Measurements from ENCODE around the gene EHD4. TPM values are rescaled to one million over a fixed set of nuclear protein-coding genes. Genes with fewer than 3 reads are reported as not detected.

The EHD4 gene
- polyA plus RNA-seq, 3 donors, result 12.8 to 16.0 (median 14.2) TPM

GRCh38 chr15:41862515-41863116 is 109.7 kb downstream of the EHD4 start:
- H3K27ac Mint-ChIP-seq, result no peak overlapping the region
- no peak for DNase-seq

DNA sequence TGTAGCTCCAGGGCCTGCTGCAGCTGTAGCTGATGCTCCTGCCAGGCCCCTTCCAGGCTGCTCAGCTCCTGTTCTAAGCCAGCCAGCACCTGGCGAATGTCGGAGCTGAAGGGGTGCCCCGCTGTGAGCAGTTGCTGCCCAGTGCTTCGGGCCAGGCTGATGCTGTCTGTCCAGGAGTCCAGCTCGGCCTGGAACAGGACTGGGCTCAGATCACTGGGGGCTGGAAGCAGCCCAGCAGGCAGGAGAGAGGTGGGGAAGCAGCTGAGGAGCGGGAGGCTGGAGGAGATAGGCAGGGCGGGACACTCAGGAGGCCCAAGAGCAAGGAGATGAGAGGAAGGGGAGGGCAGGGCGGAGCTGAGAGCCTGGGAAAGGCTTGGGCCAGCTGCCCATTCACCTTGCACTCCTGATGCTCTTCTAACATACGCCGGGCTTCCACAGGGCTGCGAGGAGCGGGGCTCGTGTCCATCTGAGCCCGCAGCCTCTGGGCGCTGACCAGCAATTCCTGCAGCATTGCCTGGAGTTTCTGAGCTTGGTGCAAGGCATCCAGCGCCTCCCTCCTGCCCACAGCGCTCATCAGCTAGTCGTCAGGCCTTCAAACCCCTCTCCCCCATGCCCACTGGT is 110.5 kb downstream of the EHD4 start:
- intact Hi-C loops (cut with micrococcal nuclease), result no loop called here
- H3K27ac ChIP-seq (ENCODE audit: low read depth in 1 of 2, low read length in 2 of 2), result no peak overlapping the region

More at GRCh38 chr15:41862515-41863116, 109.7 kb downstream of the EHD4 start:
- no peak overlapping the region for H3K9ac ChIP-seq (ENCODE audit: insufficient read depth, low read length, poor library complexity, severe bottlenecking)
- no peak overlapping the region for H3K4me3 Mint-ChIP-seq
- H4K20me1 ChIP-seq (ENCODE audit: insufficient read depth, low read length), result no peaks in the 10 kb centered on the region
- 89% methylated on average over 15 of the region's 19 CpGs for WGBS (ENCODE audit: insufficient coverage)
- TF ChIP-seq CTCF (IDR thresholded peaks at IDR 0.05), result no peak
- H2AFZ ChIP-seq (ENCODE audit: insufficient read depth, low read depth, low read length, poor library complexity, severe bottlenecking), result no peak overlapping the region
- H3K79me2 ChIP-seq (ENCODE audit: insufficient read depth, low read length), result no peaks in the 10 kb centered on the region
- H3K27me3 ChIP-seq (ENCODE audit: control insufficient read depth in 2 of 2, insufficient read depth in 2 of 2, low read length in 2 of 2), result no peaks in the 10 kb centered on the region
- H3K4me3 ChIP-seq (replicated peaks in 1 of 3; ENCODE audit: low read depth in 2 of 3, low read length in 3 of 3), result no peak overlapping the region
- H3K4me2 ChIP-seq (replicated peaks; ENCODE audit: extremely low read depth, low read length, poor library complexity, severe bottlenecking), result no peak overlapping the region
- peaks cover 0 to 4% (median 1%) of the 10 kb centered on the region in 3 donors for H3K27me3 Mint-ChIP-seq (ENCODE audit: low read depth in 3 of 3)
- peaks cover 3 to 9% of the 10 kb centered on the region in 2 donors for H3K4me1 ChIP-seq (ENCODE audit: control insufficient read depth in 1 of 2, insufficient read depth in 2 of 2, low read length in 2 of 2)
- intact Hi-C loops (cut with micrococcal nuclease), result no loop called here
- peaks cover 12% of the 10 kb centered on the region for H3K4me1 Mint-ChIP-seq
- H3K36me3 Mint-ChIP-seq, result no peaks in the 10 kb centered on the region
- no peaks in the 10 kb centered on the region for H3K9me3 ChIP-seq (replicated peaks in 1 of 2; ENCODE audit: control insufficient read depth in 1 of 2, insufficient read depth in 1 of 2, low read length in 2 of 2)
- no peak overlapping the region for H3K27ac ChIP-seq (ENCODE audit: low read depth in 1 of 2, low read length in 2 of 2)
- H3K36me3 ChIP-seq (replicated peaks in 1 of 2; ENCODE audit: control insufficient read depth in 1 of 2, insufficient read depth in 2 of 2, low read length in 2 of 2), result no peaks in the 10 kb centered on the region
- H3K9me3 Mint-ChIP-seq, result no peaks in the 10 kb centered on the region

More for the DNA sequence above, 110.5 kb downstream of the EHD4 start:
- H3K27me3 Mint-ChIP-seq (ENCODE audit: low read depth in 3 of 3), result peaks cover 0 to 3% (median 1%) of the 10 kb centered on the region in 3 donors
- no peak overlapping the region for H3K9ac ChIP-seq (ENCODE audit: insufficient read depth, low read length, poor library complexity, severe bottlenecking)
- no peak overlapping the region for H3K27ac Mint-ChIP-seq
- H3K36me3 Mint-ChIP-seq, result no peaks in the 10 kb centered on the region
- no peak overlapping the region for H2AFZ ChIP-seq (ENCODE audit: insufficient read depth, low read depth, low read length, poor library complexity, severe bottlenecking)
- H3K4me2 ChIP-seq (replicated peaks; ENCODE audit: extremely low read depth, low read length, poor library complexity, severe bottlenecking), result no peak overlapping the region
- no peaks in the 10 kb centered on the region for H3K36me3 ChIP-seq (replicated peaks in 1 of 2; ENCODE audit: control insufficient read depth in 1 of 2, insufficient read depth in 2 of 2, low read length in 2 of 2)
- TF ChIP-seq CTCF (IDR thresholded peaks at IDR 0.05), result no peak
- no peaks in the 10 kb centered on the region for H3K9me3 Mint-ChIP-seq
- WGBS (ENCODE audit: insufficient coverage), result 95% methylated on average over 16 of the region's 18 CpGs
- no peak for DNase-seq
- H3K27me3 ChIP-seq (ENCODE audit: control insufficient read depth in 2 of 2, insufficient read depth in 2 of 2, low read length in 2 of 2), result no peaks in the 10 kb centered on the region
- no peak overlapping the region for H3K4me3 Mint-ChIP-seq
- H3K4me1 ChIP-seq (ENCODE audit: control insufficient read depth in 1 of 2, insufficient read depth in 2 of 2, low read length in 2 of 2), result peaks cover 3 to 9% of the 10 kb centered on the region in 2 donors
- no peaks in the 10 kb centered on the region for H3K79me2 ChIP-seq (ENCODE audit: insufficient read depth, low read length)
- H3K4me3 ChIP-seq (replicated peaks in 1 of 3; ENCODE audit: low read depth in 2 of 3, low read length in 3 of 3), result no peak overlapping the region
- H3K4me1 Mint-ChIP-seq, result peaks cover 12% of the 10 kb centered on the region
- H3K9me3 ChIP-seq (replicated peaks in 1 of 2; ENCODE audit: control insufficient read depth in 1 of 2, insufficient read depth in 1 of 2, low read length in 2 of 2), result no peaks in the 10 kb centered on the region
- no peaks in the 10 kb centered on the region for H4K20me1 ChIP-seq (ENCODE audit: insufficient read depth, low read length)

Measured in CD14-positive monocyte (primary cell).